ENCODE measurements around the gene PNMA8C. TPM values are rescaled to one million over a fixed set of nuclear protein-coding genes. Genes with fewer than 3 reads are reported as not detected.
"Not testable (repeated sequence)": the region's sequence is repeated elsewhere in the genome, so short reads cannot be mapped to it uniquely, and the experiment has no call there.

PNMA8C gene
- total RNA-seq, 1 experiment from 2014 or later, result not detected

GRCh38 chr19:46442808-46443450 is 14.2 kb upstream of the PNMA8C start:
- H3K79me2 ChIP-seq (ENCODE audit: low read length), result no peaks in the 10 kb centered on the region
- no TSS peak for BruUV-seq (replicated peaks)
- H3F3A ChIP-seq (ENCODE audit: low read length, unreplicated experiment), result no peaks in the 10 kb centered on the region
- DNase-seq, result peak; percentile 85
- no peaks in the 10 kb centered on the region for H3K9me2 ChIP-seq (replicated peaks; ENCODE audit: low read length)
- peak; percentile 72 for ATAC-seq
- H2AFZ ChIP-seq (ENCODE audit: low read length), result no peak overlapping the region
- H3K27me3 ChIP-seq (ENCODE audit: low read length), result no peaks in the 10 kb centered on the region
- no peak overlapping the region for H3K27ac ChIP-seq (ENCODE audit: low read length)
- no peaks in the 10 kb centered on the region for H4K20me1 ChIP-seq (ENCODE audit: low read length)
- no peak for TF ChIP-seq EZH2phosphoT487 (IDR thresholded peaks at IDR 0.05; ENCODE audit: borderline replicate concordance, low read length)
- TF ChIP-seq, protein P1, sequence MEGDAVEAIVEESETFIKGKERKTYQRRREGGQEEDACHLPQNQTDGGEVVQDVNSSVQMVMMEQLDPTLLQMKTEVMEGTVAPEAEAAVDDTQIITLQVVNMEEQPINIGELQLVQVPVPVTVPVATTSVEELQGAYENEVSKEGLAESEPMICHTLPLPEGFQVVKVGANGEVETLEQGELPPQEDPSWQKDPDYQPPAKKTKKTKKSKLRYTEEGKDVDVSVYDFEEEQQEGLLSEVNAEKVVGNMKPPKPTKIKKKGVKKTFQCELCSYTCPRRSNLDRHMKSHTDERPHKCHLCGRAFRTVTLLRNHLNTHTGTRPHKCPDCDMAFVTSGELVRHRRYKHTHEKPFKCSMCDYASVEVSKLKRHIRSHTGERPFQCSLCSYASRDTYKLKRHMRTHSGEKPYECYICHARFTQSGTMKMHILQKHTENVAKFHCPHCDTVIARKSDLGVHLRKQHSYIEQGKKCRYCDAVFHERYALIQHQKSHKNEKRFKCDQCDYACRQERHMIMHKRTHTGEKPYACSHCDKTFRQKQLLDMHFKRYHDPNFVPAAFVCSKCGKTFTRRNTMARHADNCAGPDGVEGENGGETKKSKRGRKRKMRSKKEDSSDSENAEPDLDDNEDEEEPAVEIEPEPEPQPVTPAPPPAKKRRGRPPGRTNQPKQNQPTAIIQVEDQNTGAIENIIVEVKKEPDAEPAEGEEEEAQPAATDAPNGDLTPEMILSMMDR (conservative IDR thresholded peaks at IDR 0.05; ENCODE audit: low read depth, low read length), result no peak
- TF ChIP-seq EZH2 (IDR thresholded peaks at IDR 0.05; ENCODE audit: low read length, unreplicated experiment), result no peak
- no peaks in the 10 kb centered on the region for H3K9me3 ChIP-seq (ENCODE audit: low read length)
- no peaks in the 10 kb centered on the region for H3K36me3 ChIP-seq (ENCODE audit: low read depth, low read length)
- intact Hi-C loops (cut with micrococcal nuclease), result no loop called here
- H3K9ac ChIP-seq (ENCODE audit: low read length), result no peak overlapping the region
- POLR2A ChIA-PET (ENCODE audit: unreplicated experiment), result no interaction called here
- CTCF ChIA-PET, result no interaction called here
- H3K4me2 ChIP-seq (ENCODE audit: low read length), result peak overlapping the region; percentile 44
- no peak overlapping the region for H3K4me3 ChIP-seq (ENCODE audit: low read length)
- peaks cover 6% of the 10 kb centered on the region; the same call in 1 of the 2 replicates for H3K4me1 ChIP-seq (ENCODE audit: insufficient read depth, low read length)

- CTCF ChIA-PET, result interaction anchor here (0.6 kb wide), 1 partner anchor 172 kb away, joined by 4 read pairs; no protein-coding TSS in a partner anchor
- intact Hi-C loops (cut with micrococcal nuclease), result no loop called here
- no peak overlapping the region for H3K27ac ChIP-seq (ENCODE audit: low read length)
Observed at GRCh38 chr19:46441866-46442265, 13.1 kb upstream of the PNMA8C start.

DNA sequence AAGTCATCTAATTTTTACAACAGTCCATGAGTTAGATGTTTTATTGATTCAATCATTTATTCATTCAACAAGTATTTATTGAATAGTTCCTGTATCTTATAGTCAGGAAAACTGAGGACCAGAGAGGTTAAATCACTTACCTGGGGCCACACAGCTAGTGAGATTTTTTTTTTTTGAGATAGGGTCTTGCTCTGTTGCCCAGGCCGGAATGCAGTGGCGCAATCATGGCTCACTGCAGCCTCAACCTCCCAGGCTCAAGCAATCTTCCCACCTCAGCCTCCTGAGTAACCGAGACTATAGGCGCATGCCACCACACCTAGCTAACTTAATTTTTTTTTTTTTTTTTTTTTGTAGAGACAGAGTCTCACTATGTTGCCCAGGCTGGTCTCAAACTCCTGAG is 7.0 kb upstream of the PNMA8C start:
- H3K4me1 ChIP-seq (ENCODE audit: insufficient read depth, low read length); ATAC-seq; H3K4me3 ChIP-seq (ENCODE audit: low read length); CTCF ChIA-PET; H3K9me3 ChIP-seq (ENCODE audit: low read length); intact Hi-C loops (cut with micrococcal nuclease); H3F3A ChIP-seq (ENCODE audit: low read length, unreplicated experiment); H3K9ac ChIP-seq (ENCODE audit: low read length); H3K4me2 ChIP-seq (ENCODE audit: low read length); H3K36me3 ChIP-seq (ENCODE audit: low read depth, low read length); DNase-seq; H3K27me3 ChIP-seq (ENCODE audit: low read length); H3K9me2 ChIP-seq (replicated peaks; ENCODE audit: low read length); POLR2A ChIA-PET (ENCODE audit: unreplicated experiment); BruUV-seq (replicated peaks); H2AFZ ChIP-seq (ENCODE audit: low read length); H4K20me1 ChIP-seq (ENCODE audit: low read length); H3K79me2 ChIP-seq (ENCODE audit: low read length); H3K27ac ChIP-seq (ENCODE audit: low read length): not testable (repeated sequence)

More at GRCh38 chr19:46441866-46442265, 13.1 kb upstream of the PNMA8C start:
- TF ChIP-seq EZH2phosphoT487 (IDR thresholded peaks at IDR 0.05; ENCODE audit: borderline replicate concordance, low read length), result no peak
- TF ChIP-seq, protein P1 (conservative IDR thresholded peaks at IDR 0.05; ENCODE audit: low read depth, low read length), result no peak
- TF ChIP-seq EZH2 (IDR thresholded peaks at IDR 0.05; ENCODE audit: low read length, unreplicated experiment), result no peak
- no peak overlapping the region for H3K4me3 ChIP-seq (ENCODE audit: low read length)
- no peaks in the 10 kb centered on the region for H3K9me3 ChIP-seq (ENCODE audit: low read length)
- no peaks in the 10 kb centered on the region for H3K79me2 ChIP-seq (ENCODE audit: low read length)
- peaks cover 6% of the 10 kb centered on the region; the same call in 1 of the 2 replicates for H3K4me1 ChIP-seq (ENCODE audit: insufficient read depth, low read length)
- H3K4me2 ChIP-seq (ENCODE audit: low read length), result no peak overlapping the region
- no peaks in the 10 kb centered on the region for H3F3A ChIP-seq (ENCODE audit: low read length, unreplicated experiment)
- DNase-seq (no peak), ATAC-seq (no peak)
- POLR2A ChIA-PET (ENCODE audit: unreplicated experiment), result interaction anchor here (0.6 kb wide), 1 partner anchor 1582 kb away, joined by 5 read pairs; no protein-coding TSS in a partner anchor
- no peak overlapping the region for H3K9ac ChIP-seq (ENCODE audit: low read length)
- H4K20me1 ChIP-seq (ENCODE audit: low read length), result no peaks in the 10 kb centered on the region
- H3K36me3 ChIP-seq (ENCODE audit: low read depth, low read length), result no peaks in the 10 kb centered on the region
- H2AFZ ChIP-seq (ENCODE audit: low read length), result no peak overlapping the region
- BruUV-seq (replicated peaks), result no TSS peak
- H3K9me2 ChIP-seq (replicated peaks; ENCODE audit: low read length), result no peaks in the 10 kb centered on the region
- no peaks in the 10 kb centered on the region for H3K27me3 ChIP-seq (ENCODE audit: low read length)

All from PC-3 (cell line).